Measurements from ENCODE around the gene KCTD19.

The KCTD19 gene

DNA sequence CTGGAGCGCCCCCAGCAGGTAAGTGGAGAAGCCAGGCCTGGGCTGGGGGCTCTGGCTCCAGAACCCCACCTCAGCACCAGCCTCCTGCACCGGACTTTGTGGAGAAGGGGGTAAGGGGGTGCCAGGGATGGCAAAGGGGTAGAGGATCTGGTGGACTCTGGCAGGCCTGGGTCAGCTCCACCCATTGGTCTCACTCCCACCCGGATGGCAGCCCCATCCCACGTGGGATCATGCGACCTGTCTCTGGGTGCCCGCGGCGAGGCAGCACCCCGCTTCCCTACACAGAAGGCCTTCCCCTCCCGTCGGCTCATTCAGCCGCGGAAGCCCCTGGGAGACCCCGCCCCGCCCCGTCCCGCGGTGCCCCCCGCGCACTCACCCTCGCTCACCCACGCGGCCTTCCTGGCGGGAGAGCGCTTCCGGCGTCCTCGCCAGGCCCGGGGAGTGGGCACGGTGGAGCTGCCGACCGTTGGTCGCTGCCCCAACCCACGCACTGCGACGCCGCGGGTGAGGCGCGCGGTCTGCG lies 47.7 kb downstream of the KCTD19 start:
- Histone ChIP-seq H3K4me2 (peak overlapping the region; percentile 98), H3K9me3 (no peaks in the 10 kb centered on the region), H3K27ac (peak overlapping the region; percentile 73), H3K4me1 (peaks cover 31% of the 10 kb centered on the region), H3K4me3 (peak overlapping the region; percentile 73), H4K20me1 (no peaks in the 10 kb centered on the region), H3K9ac (peak overlapping the region; percentile 82), H3K27me3 (peaks cover 4% of the 10 kb centered on the region; the same call in 1 of the 2 replicates), H3K36me3 (peaks cover 24% of the 10 kb centered on the region)
- no peak for TF ChIP-seq Cebpa-rat (IDR thresholded peaks at IDR 0.05)

GRCh38 chr16:67277999-67278772 lies 48.4 kb downstream of the KCTD19 start:
- Histone ChIP-seq H3K4me2 (peak overlapping the region; percentile 98), H3K9me3 (no peaks in the 10 kb centered on the region), H3K27ac (peak overlapping the region; percentile 73), H3K4me1 (peaks cover 24% of the 10 kb centered on the region), H3K36me3 (peaks cover 24% of the 10 kb centered on the region), H3K27me3 (peaks cover 4% of the 10 kb centered on the region; the same call in 1 of the 2 replicates), H3K4me3 (peak overlapping the region; percentile 73), H3K9ac (peak overlapping the region; percentile 82), H4K20me1 (no peaks in the 10 kb centered on the region)
- no peak for TF ChIP-seq Cebpa-rat (IDR thresholded peaks at IDR 0.05)

- peak overlapping the region; percentile 73; the same call in 1 of the 2 replicates for H3K4me3 ChIP-seq
- peak overlapping the region; percentile 82 for H3K9ac ChIP-seq
- peak overlapping the region; percentile 98 for H3K4me2 ChIP-seq
- peaks cover 4% of the 10 kb centered on the region; the same call in 1 of the 2 replicates for H3K27me3 ChIP-seq
- H3K4me1 ChIP-seq = peaks cover 22% of the 10 kb centered on the region
- H4K20me1 ChIP-seq = no peaks in the 10 kb centered on the region
- H3K36me3 ChIP-seq = peaks cover 24% of the 10 kb centered on the region
- no peak for TF ChIP-seq Cebpa-rat (IDR thresholded peaks at IDR 0.05)
- H3K27ac ChIP-seq = peak overlapping the region; percentile 73; the same call in 1 of the 2 replicates
- H3K9me3 ChIP-seq = no peaks in the 10 kb centered on the region
Measured at GRCh38 chr16:67277294-67277998, 49.1 kb downstream of the KCTD19 start.

GRCh38 chr16:67275321-67275720 lies 51.2 kb downstream of the KCTD19 start:
- no peak for TF ChIP-seq Cebpa-rat (IDR thresholded peaks at IDR 0.05)

DNA sequence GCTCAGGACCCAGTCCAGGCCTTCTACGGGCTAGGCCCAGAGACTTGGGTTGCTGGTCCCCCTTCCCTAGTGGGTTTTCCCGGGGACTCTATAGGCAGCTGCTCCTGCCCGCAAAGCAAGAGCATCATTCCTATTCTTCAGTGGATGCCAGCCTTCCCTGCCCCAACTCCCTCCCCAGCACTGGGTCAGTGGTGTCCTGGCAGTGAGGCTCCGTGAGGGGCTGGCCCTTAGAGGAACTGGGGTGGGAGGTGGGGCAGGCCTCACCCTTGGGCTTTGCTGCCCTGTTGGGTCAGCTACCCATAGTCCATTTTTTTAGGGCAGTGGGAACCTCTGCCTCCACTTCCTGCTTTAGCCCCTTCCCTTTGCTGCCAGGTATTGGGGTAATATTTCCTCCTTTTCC lies 55.1 kb downstream of the KCTD19 start:
- no peak overlapping the region for H3K4me2 ChIP-seq
- H3K27ac ChIP-seq = no peak overlapping the region
- no peaks in the 10 kb centered on the region; the same call in 1 of the 2 replicates for H4K20me1 ChIP-seq
- no peaks in the 10 kb centered on the region for H3K9me3 ChIP-seq
- no peak overlapping the region for H3K4me3 ChIP-seq
- H3K4me1 ChIP-seq = no peaks in the 10 kb centered on the region
- H3K36me3 ChIP-seq = peaks cover 11% of the 10 kb centered on the region; the same call in 1 of the 2 replicates
- TF ChIP-seq Cebpa-rat (IDR thresholded peaks at IDR 0.05) = no peak
- H3K27me3 ChIP-seq = no peaks in the 10 kb centered on the region
- no peak overlapping the region for H3K9ac ChIP-seq

More at GRCh38 chr16:67275321-67275720, 51.2 kb downstream of the KCTD19 start:
- Histone ChIP-seq H4K20me1 (no peaks in the 10 kb centered on the region; the same call in 1 of the 2 replicates), H3K27me3 (peaks cover 4% of the 10 kb centered on the region; the same call in 1 of the 2 replicates), H3K9ac (no peak overlapping the region), H3K4me3 (no peak overlapping the region), H3K27ac (no peak overlapping the region), H3K4me1 (peaks cover 22% of the 10 kb centered on the region), H3K36me3 (peaks cover 24% of the 10 kb centered on the region), H3K4me2 (no peak overlapping the region), H3K9me3 (no peaks in the 10 kb centered on the region)

GRCh38 chr16:67270931-67271338 lies 55.6 kb downstream of the KCTD19 start:
- Histone ChIP-seq H3K27ac (no peak overlapping the region), H3K4me1 (0 out of 2 replicates have a peak, but pooled peaks cover 2% of the 10 kb centered on the region), H3K36me3 (peaks cover 6% of the 10 kb centered on the region; the same call in 1 of the 2 replicates), H3K4me3 (no peak overlapping the region), H4K20me1 (no peaks in the 10 kb centered on the region; the same call in 1 of the 2 replicates), H3K9ac (no peak overlapping the region), H3K9me3 (no peaks in the 10 kb centered on the region), H3K27me3 (no peaks in the 10 kb centered on the region), H3K4me2 (no peak overlapping the region)
- no peak for TF ChIP-seq Cebpa-rat (IDR thresholded peaks at IDR 0.05)

DNA sequence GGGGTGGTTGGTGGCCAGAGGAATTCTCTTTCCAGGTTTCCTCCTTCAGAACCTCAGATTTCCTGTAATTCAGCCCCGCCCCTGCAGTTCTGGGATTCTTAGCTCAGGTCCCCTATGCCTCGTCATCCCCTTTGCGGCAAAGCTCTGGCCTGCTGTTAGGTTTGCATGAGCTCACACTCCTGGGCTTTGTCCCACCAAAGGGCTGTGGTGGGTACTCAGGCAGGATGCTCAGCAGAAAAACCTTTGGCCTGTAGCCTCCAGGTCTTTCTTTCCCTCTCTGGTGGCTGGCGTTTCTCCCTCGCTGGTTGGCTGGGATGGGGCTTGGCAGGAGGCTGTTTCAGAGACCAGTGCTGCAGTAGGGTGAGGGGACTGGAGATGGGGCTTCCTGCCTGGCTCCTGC lies 56.8 kb downstream of the KCTD19 start:
- no peaks in the 10 kb centered on the region for H3K27me3 ChIP-seq
- no peaks in the 10 kb centered on the region for H3K36me3 ChIP-seq
- H3K27ac ChIP-seq = no peak overlapping the region
- no peak overlapping the region for H3K9ac ChIP-seq
- H3K4me3 ChIP-seq = no peak overlapping the region
- H3K4me2 ChIP-seq = no peak overlapping the region
- TF ChIP-seq Cebpa-rat (IDR thresholded peaks at IDR 0.05) = no peak
- H3K9me3 ChIP-seq = no peaks in the 10 kb centered on the region
- no peaks in the 10 kb centered on the region; the same call in 1 of the 2 replicates for H4K20me1 ChIP-seq
- H3K4me1 ChIP-seq = peaks cover 8% of the 10 kb centered on the region

DNA sequence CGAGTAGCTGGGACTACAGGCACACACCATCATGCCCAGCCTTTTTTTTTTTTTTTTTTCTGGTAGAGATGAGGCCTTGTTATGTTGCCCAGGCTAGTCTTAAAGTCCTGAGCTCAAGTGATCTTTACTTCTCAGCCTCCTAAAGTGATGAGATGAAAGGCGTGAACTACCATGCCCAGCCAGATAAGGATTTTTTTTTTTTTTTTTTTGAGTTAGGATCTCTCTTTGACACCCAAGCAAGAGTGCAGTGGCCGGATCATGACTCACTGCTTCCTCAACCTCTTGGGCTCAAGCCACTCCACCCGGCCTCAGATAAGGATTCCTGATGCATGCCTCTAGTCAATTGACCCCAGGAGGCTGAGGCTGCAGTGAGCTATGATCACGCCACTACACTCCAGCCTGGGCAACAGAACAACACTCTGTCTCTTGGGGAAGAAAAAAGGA lies 58.4 kb downstream of the KCTD19 start:
- Histone ChIP-seq H3K36me3 (no peaks in the 10 kb centered on the region), H3K27me3 (no peaks in the 10 kb centered on the region), H4K20me1 (no peaks in the 10 kb centered on the region; the same call in 1 of the 2 replicates), H3K9me3 (no peaks in the 10 kb centered on the region), H3K4me3 (no peak overlapping the region), H3K27ac (no peak overlapping the region), H3K4me2 (no peak overlapping the region), H3K4me1 (peaks cover 18% of the 10 kb centered on the region), H3K9ac (no peak overlapping the region)
- no peak for TF ChIP-seq Cebpa-rat (IDR thresholded peaks at IDR 0.05)

DNA sequence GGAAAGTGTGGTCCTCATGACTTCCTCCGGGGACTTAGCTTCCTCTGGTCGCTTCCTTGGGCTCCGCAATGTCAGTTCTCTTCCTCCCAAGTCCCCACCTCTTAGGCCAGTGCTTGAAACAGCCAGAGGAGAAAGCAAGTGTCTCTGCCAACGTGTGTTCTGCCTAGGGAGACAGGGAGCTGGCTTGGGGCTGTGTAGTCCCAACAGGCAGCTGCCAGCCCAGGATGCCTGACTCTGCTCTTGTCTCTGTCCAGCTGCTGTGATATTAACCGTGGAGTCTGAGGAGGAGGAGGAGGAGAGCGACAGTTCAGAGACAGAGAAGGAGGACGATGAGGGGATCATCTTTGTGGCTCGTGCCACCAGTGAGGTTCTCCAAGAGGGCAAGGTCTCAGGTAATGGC lies 60.7 kb downstream of the KCTD19 start:
- no peaks in the 10 kb centered on the region; the same call in 1 of the 2 replicates for H4K20me1 ChIP-seq
- H3K4me1 ChIP-seq = peaks cover 22% of the 10 kb centered on the region
- no peak overlapping the region for H3K27ac ChIP-seq
- no peaks in the 10 kb centered on the region for H3K36me3 ChIP-seq
- H3K9ac ChIP-seq = no peak overlapping the region
- H3K9me3 ChIP-seq = no peaks in the 10 kb centered on the region
- no peak for TF ChIP-seq Cebpa-rat (IDR thresholded peaks at IDR 0.05)
- H3K27me3 ChIP-seq = no peaks in the 10 kb centered on the region
- H3K4me2 ChIP-seq = no peak overlapping the region
- H3K4me3 ChIP-seq = no peak overlapping the region
